ENCODE data around the gene TTLL6. TPM values are rescaled to one million over a fixed set of nuclear protein-coding genes. Genes with fewer than 3 reads are reported as not detected.
A peak's percentile ranks its signal among the peaks of the same experiment; 100 is the strongest.
"Not testable (repeated sequence)": the region's sequence is repeated elsewhere in the genome, so short reads cannot be mapped to it uniquely, and the experiment has no call there.

Gene TTLL6
- total RNA-seq, 1 donor from 2014 or later, result not detected

- TF ChIP-seq CTCF (IDR thresholded peaks at IDR 0.05), result peak; percentile 92
- Mint-ChIP-seq H3K27me3 (ENCODE audit: unreplicated experiment) (peaks cover 42% of the 10 kb centered on the region), H3K9me3 (ENCODE audit: unreplicated experiment) (no peaks in the 10 kb centered on the region), H3K4me3 (ENCODE audit: unreplicated experiment) (no peak overlapping the region), H3K27ac (ENCODE audit: unreplicated experiment) (no peak overlapping the region), H3K4me1 (ENCODE audit: unreplicated experiment) (no peaks in the 10 kb centered on the region), H3K36me3 (ENCODE audit: unreplicated experiment) (no peaks in the 10 kb centered on the region)
- DNase-seq (ENCODE audit: extremely low spot score, unreplicated experiment), result peak; percentile 87
Measured at GRCh38 chr17:48804936-48805411, 12.1 kb downstream of the TTLL6 start.

GRCh38 chr17:48800626-48801217 lies 16.3 kb downstream of the TTLL6 start:
- Mint-ChIP-seq H3K27ac (ENCODE audit: unreplicated experiment) (no peak overlapping the region), H3K4me3 (ENCODE audit: unreplicated experiment) (no peak overlapping the region), H3K36me3 (ENCODE audit: unreplicated experiment) (no peaks in the 10 kb centered on the region), H3K27me3 (ENCODE audit: unreplicated experiment) (peaks cover 55% of the 10 kb centered on the region), H3K4me1 (ENCODE audit: unreplicated experiment) (no peaks in the 10 kb centered on the region), H3K9me3 (ENCODE audit: unreplicated experiment) (no peaks in the 10 kb centered on the region)
- TF ChIP-seq CTCF (IDR thresholded peaks at IDR 0.05), result no peak
- no peak for DNase-seq (ENCODE audit: extremely low spot score, unreplicated experiment)

GRCh38 chr17:48799069-48799723 lies 17.8 kb downstream of the TTLL6 start:
- H3K9me3 Mint-ChIP-seq (ENCODE audit: unreplicated experiment), result no peaks in the 10 kb centered on the region
- no peak for DNase-seq (ENCODE audit: extremely low spot score, unreplicated experiment)
- H3K27me3 Mint-ChIP-seq (ENCODE audit: unreplicated experiment), result peaks cover 51% of the 10 kb centered on the region
- H3K36me3 Mint-ChIP-seq (ENCODE audit: unreplicated experiment), result no peaks in the 10 kb centered on the region
- no peaks in the 10 kb centered on the region for H3K4me1 Mint-ChIP-seq (ENCODE audit: unreplicated experiment)
- no peak overlapping the region for H3K27ac Mint-ChIP-seq (ENCODE audit: unreplicated experiment)
- TF ChIP-seq CTCF (IDR thresholded peaks at IDR 0.05), result no peak
- no peak overlapping the region for H3K4me3 Mint-ChIP-seq (ENCODE audit: unreplicated experiment)

- not testable (repeated sequence) for H3K4me3 Mint-ChIP-seq (ENCODE audit: unreplicated experiment); H3K36me3 Mint-ChIP-seq (ENCODE audit: unreplicated experiment); H3K4me1 Mint-ChIP-seq (ENCODE audit: unreplicated experiment); H3K9me3 Mint-ChIP-seq (ENCODE audit: unreplicated experiment); H3K27ac Mint-ChIP-seq (ENCODE audit: unreplicated experiment); DNase-seq (ENCODE audit: extremely low spot score, unreplicated experiment)
- peaks cover 56% of the 10 kb centered on the region for H3K27me3 Mint-ChIP-seq (ENCODE audit: unreplicated experiment)
Measured at GRCh38 chr17:48796163-48796522, 20.9 kb downstream of the TTLL6 start.

GRCh38 chr17:48795444-48796162 lies 21.4 kb downstream of the TTLL6 start:
- Mint-ChIP-seq H3K4me3 (ENCODE audit: unreplicated experiment) (no peak overlapping the region), H3K36me3 (ENCODE audit: unreplicated experiment) (no peaks in the 10 kb centered on the region), H3K27me3 (ENCODE audit: unreplicated experiment) (peaks cover 55% of the 10 kb centered on the region), H3K9me3 (ENCODE audit: unreplicated experiment) (no peaks in the 10 kb centered on the region), H3K27ac (ENCODE audit: unreplicated experiment) (no peak overlapping the region), H3K4me1 (ENCODE audit: unreplicated experiment) (no peaks in the 10 kb centered on the region)
- TF ChIP-seq CTCF (IDR thresholded peaks at IDR 0.05), result no peak
- DNase-seq (ENCODE audit: extremely low spot score, unreplicated experiment), result no peak
